Upper lobe of left lung (tissue), 6 donors: ENCODE measurements around the gene DROSHA. TPM values are rescaled to one million over a fixed set of nuclear protein-coding genes. Genes with fewer than 3 reads are reported as not detected.

Source experiments
- ATAC-seq, 2 donors: fragments of 200-7000 bp; cut with Tn5 transposase; one replicate each; pipeline ENCODE4 v1.9.1; 2022; ENCODE audit warnings: mild to moderate bottlenecking in 2 of 2, moderate library complexity in 2 of 2; ENCODE audit not compliant: low FRiP score in 2 of 2
- DNase-seq, 2 donors: peaks; one replicate each; pipeline ENCODE4 v3.0.0-alpha.2; 2019 to 2020
- H3K27ac ChIP-seq, 4 donors: fragments of 200-600 bp; sonication (generic); one replicate each; pipeline ENCODE4 v1.5.1; 2016 to 2019
- H3K27me3 ChIP-seq, 4 donors: fragments of 200-600 bp; sonication (generic); one replicate each; pipeline ENCODE4 v1.5.1; 2017 to 2019
- H3K36me3 ChIP-seq, 4 donors: fragments of 200-600 bp; sonication (generic); one replicate each; pipeline ENCODE4 v1.5.1; 2016 to 2019
- H3K4me1 ChIP-seq, 4 donors: fragments of 200-600 bp; sonication (generic); one replicate each; pipeline ENCODE4 v1.5.1; 2018 to 2019
- H3K4me3 ChIP-seq, 4 donors: fragments of 200-600 bp; sonication (generic); one replicate each; pipeline ENCODE4 v1.5.1; 2017 to 2019; ENCODE audit warnings: mild to moderate bottlenecking in 2 of 4, moderate library complexity in 1 of 4
- H3K9me3 ChIP-seq, 4 donors: fragments of 200-600 bp; sonication (generic); one replicate each; pipeline ENCODE4 v1.5.1; 2018 to 2019
- EP300 ChIP-seq, 4 donors: sonication (generic); formaldehyde crosslinking; IDR thresholded peaks; one replicate each; pipeline ENCODE4 v1.5.1; 2017; ENCODE audit warnings: antibody characterized with exemption in 4 of 4, control low read depth in 2 of 4
- POLR2A ChIP-seq, 4 donors: fragments of 450-650 bp; IDR thresholded peaks; one replicate each; pipeline ENCODE4 v1.5.1; 2016 to 2017; ENCODE audit warnings: antibody characterized with exemption in 4 of 4, mild to moderate bottlenecking in 2 of 4
- POLR2AphosphoS5 ChIP-seq, 2 donors: sonication (generic); formaldehyde crosslinking; IDR thresholded peaks; one replicate each; pipeline ENCODE4 v1.5.1; 2017; ENCODE audit warnings: antibody characterized with exemption in 2 of 2
- WGBS, 2 donors: methylation state at CpG; one replicate each; pipeline ENCODE4 v1.1.5; 2017 to 2018; 5-methylcytosine and 5-hydroxymethylcytosine counted together
- total RNA-seq, 6 donors: library from RNA; depleted of rRNA in 4 of 6; stranded (reverse); fragments of >200 nt in 4 of 6; gene quantifications; one replicate each; pipeline versions ENCODE4 v1.1.0 to v1.2.1, GENCODE V29; 2016 to 2021
- TF ChIP-seq, protein P1 (sequence below), 6 experiments: fragments of 450-650 bp in 4 of 6; fragments of 200-600 bp in 2 of 6; sonication (generic) in 2 of 6; IDR thresholded peaks; one replicate each; pipeline ENCODE4 v1.5.1; 2016 to 2019; ENCODE audit warnings: antibody characterized with exemption in 6 of 6
- donor health status: DM: no; HTN: no; CAD: no; lungs with moderate emphysema.
- donor health status: DM: no; HTN: yes; CAD: no; lungs with severe emphysema.

The DROSHA gene
- total RNA-seq, 6 donors from 2014 or later, result 26.7 to 68.3 (median 50.9) TPM

DNA sequence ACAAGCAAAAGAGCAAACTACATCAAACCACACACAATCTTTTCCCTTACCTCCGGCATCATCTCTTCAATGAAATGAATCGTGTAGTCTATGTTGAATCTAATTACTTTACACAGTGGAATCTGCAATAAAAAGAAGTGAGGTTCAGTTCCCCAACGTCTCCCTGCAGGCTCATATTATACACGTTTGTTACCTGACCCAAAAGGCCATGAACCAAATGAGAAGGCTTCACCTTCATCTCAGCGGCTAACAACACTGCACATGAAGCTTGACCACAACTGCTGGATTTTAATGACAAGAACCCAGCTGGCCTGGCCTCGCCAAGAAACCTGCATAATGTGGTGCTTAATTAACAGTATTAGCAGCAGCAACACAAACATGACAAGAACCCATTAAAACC, 45.5 kb downstream of the DROSHA start:
- H3K9me3 ChIP-seq, result no peaks in the 10 kb centered on the region
- H3K27me3 ChIP-seq, result no peaks in the 10 kb centered on the region
- TF ChIP-seq, protein P1, sequence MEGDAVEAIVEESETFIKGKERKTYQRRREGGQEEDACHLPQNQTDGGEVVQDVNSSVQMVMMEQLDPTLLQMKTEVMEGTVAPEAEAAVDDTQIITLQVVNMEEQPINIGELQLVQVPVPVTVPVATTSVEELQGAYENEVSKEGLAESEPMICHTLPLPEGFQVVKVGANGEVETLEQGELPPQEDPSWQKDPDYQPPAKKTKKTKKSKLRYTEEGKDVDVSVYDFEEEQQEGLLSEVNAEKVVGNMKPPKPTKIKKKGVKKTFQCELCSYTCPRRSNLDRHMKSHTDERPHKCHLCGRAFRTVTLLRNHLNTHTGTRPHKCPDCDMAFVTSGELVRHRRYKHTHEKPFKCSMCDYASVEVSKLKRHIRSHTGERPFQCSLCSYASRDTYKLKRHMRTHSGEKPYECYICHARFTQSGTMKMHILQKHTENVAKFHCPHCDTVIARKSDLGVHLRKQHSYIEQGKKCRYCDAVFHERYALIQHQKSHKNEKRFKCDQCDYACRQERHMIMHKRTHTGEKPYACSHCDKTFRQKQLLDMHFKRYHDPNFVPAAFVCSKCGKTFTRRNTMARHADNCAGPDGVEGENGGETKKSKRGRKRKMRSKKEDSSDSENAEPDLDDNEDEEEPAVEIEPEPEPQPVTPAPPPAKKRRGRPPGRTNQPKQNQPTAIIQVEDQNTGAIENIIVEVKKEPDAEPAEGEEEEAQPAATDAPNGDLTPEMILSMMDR (IDR thresholded peaks at IDR 0.05), result no peak
- TF ChIP-seq POLR2AphosphoS5 (IDR thresholded peaks at IDR 0.05) (no peak), POLR2A (IDR thresholded peaks at IDR 0.05) (no peak), EP300 (IDR thresholded peaks at IDR 0.05) (no peak)
- H3K4me3 ChIP-seq, result no peak overlapping the region
- 91% methylated on average over 6 of the region's 6 CpGs for WGBS, 2 donors
- H3K27ac ChIP-seq, result no peak overlapping the region
- no peak for DNase-seq
- ATAC-seq, result no peak
- peaks cover 0 to 80% (median 10%) of the 10 kb centered on the region in 4 donors for H3K36me3 ChIP-seq
- no peaks in the 10 kb centered on the region for H3K4me1 ChIP-seq

DNA sequence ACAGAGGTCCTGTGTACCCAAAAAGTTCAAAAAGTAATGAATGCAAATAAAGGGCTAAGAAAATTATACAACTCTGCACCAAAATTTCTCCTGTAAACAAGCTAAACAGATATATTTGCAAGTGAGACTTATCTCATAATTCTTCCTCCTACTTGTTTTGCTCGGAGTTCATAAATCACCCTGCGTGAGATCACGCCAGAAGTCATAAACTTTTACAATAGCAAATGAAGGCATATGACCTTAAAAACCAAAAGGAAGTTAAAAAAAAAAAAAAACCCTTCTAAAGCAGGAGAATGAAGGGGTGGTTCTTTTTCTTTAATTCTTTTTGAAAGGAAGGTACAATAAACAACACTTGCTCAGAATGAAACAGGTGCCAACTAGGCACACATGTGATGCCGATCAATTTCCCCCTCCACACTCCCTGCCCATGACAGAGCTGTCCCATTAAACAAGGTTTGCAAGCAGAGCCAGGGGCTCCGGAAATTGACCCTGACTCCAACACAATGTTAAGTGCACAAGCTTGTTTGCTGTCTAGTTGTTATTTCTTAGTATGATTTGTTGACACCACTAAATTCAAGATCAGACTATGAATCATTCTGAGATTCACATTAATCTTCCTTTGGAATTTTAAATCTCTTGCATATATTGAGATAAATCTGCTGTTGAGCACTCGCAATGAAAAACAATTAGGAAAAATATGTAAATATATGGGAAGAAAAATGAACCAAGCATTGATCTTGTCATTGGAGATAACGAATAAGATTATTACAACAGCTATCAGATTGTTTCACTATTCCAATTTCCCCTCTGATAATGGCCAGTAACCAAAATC, 46.3 kb downstream of the DROSHA start:
- TF ChIP-seq POLR2AphosphoS5 (IDR thresholded peaks at IDR 0.05) (no peak), EP300 (IDR thresholded peaks at IDR 0.05) (no peak), POLR2A (IDR thresholded peaks at IDR 0.05) (no peak)
- TF ChIP-seq, protein P1 (IDR thresholded peaks at IDR 0.05), result no peak
- H3K9me3 ChIP-seq, result no peaks in the 10 kb centered on the region
- H3K27me3 ChIP-seq, result no peaks in the 10 kb centered on the region
- no peaks in the 10 kb centered on the region for H3K4me1 ChIP-seq
- DNase-seq, result no peak
- peaks cover 0 to 79% (median 10%) of the 10 kb centered on the region in 4 donors for H3K36me3 ChIP-seq
- no peak overlapping the region for H3K4me3 ChIP-seq
- no peak overlapping the region for H3K27ac ChIP-seq
- WGBS, 2 donors, result 82 to 85% methylated on average over 7 of the region's 7 CpGs
- no peak for ATAC-seq

DNA sequence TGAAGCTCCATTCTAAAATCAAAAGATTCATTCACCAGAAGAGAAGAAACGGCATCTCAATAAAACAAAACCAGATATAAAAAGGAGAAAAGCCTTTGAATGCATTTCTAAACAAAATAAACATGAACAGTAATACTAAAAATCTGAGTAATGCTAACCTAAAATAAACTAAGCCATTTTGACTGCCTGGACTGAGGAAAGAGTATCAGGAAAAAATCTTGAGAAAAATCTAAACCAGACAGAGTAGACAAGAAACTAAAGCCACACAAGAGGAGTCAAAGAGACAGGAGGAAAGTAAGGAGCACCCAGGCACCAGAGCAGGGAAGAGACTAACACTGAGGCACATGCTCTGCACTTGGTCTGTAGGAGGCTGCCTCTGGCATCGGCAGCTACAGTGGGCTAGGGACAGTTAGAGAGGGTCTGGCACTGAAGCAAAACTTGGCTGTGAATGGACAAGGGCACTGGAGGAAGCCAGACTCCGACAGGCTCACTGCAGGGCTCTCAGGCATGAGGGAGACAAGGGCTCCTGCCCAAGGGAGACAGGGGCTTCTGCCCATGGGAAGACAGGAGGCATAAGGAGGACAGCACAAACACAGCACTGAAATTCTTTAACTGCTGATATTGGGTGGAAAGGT, 50.2 kb downstream of the DROSHA start:
- no peaks in the 10 kb centered on the region for H3K4me1 ChIP-seq
- DNase-seq (no peak), ATAC-seq (no peak)
- WGBS, 2 donors, result 80 to 94% methylated on average over 3 of the region's 3 CpGs
- peaks cover 0 to 54% (median 6%) of the 10 kb centered on the region in 4 donors for H3K36me3 ChIP-seq
- H3K9me3 ChIP-seq, result no peaks in the 10 kb centered on the region
- TF ChIP-seq POLR2A (IDR thresholded peaks at IDR 0.05) (no peak), EP300 (IDR thresholded peaks at IDR 0.05) (no peak), POLR2AphosphoS5 (IDR thresholded peaks at IDR 0.05) (no peak)
- TF ChIP-seq, protein P1 (IDR thresholded peaks at IDR 0.05), result no peak
- no peaks in the 10 kb centered on the region for H3K27me3 ChIP-seq
- no peak overlapping the region for H3K27ac ChIP-seq
- no peak overlapping the region for H3K4me3 ChIP-seq

DNA sequence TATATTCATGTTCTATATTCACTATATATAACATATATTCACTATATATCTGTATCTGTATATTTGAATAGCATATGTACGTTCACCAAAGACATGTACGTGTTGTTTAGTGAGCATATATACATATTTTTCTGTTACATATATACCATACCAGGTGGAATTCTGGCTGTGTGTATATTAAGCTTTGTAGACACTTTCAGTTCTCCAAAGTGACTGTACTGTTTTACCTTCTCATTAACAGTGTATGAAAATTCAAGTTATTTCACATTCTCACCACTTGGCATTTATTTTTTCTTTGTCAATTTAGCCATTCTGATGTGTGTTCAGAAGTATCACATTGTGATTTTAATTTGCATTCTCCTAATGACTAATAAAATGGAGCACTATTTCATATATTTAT, 52.2 kb downstream of the DROSHA start:
- Histone ChIP-seq H3K36me3 (peaks cover 0 to 40% (median 6%) of the 10 kb centered on the region in 4 donors), H3K9me3 (no peaks in the 10 kb centered on the region), H3K27ac (no peak overlapping the region), H3K4me3 (no peak overlapping the region), H3K4me1 (no peaks in the 10 kb centered on the region), H3K27me3 (no peaks in the 10 kb centered on the region)
- no peak for TF ChIP-seq EP300 (IDR thresholded peaks at IDR 0.05)
- no peak for TF ChIP-seq POLR2AphosphoS5 (IDR thresholded peaks at IDR 0.05)
- no peak for TF ChIP-seq POLR2A (IDR thresholded peaks at IDR 0.05)
- TF ChIP-seq, protein P1 (IDR thresholded peaks at IDR 0.05), result no peak
- no peak for ATAC-seq
- DNase-seq, result no peak
- WGBS, 2 donors, result 96 to 97% methylated on average over 2 of the region's 2 CpGs
